Measurements from ENCODE around the gene ITSN2.

DNA sequence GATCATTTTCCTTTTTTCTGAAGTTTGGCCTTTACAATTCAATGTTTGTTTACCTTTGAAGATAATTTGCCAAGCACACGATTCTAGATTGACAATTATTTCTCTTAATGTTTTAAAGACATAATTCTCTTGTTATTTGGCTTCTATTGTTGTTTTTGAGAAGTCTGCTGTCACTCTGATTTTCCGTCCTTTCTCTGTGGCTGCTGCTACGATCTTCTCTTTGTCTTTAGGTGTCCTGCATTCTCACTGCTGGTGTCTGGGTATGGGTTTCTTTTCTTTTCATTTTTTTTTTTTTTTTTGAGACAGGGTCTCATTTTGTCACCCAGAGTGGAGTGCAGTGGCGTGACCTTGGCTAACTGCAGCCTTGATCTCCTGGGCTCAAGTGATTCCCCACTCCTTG lies 200.6 kb downstream of the ITSN2 start:
- TF ChIP-seq CTCF (conservative IDR thresholded peaks at IDR 0.05 in 1 of 2, IDR thresholded peaks at IDR 0.05 in 1 of 2; ENCODE audit: low read depth in 1 of 2, low read length in 2 of 2) = no peak
- no peak for TF ChIP-seq EZH2 (IDR thresholded peaks at IDR 0.05; ENCODE audit: low read length, missing control alignments)
